ENCODE measurements around the gene CUX1.

Gene CUX1

DNA sequence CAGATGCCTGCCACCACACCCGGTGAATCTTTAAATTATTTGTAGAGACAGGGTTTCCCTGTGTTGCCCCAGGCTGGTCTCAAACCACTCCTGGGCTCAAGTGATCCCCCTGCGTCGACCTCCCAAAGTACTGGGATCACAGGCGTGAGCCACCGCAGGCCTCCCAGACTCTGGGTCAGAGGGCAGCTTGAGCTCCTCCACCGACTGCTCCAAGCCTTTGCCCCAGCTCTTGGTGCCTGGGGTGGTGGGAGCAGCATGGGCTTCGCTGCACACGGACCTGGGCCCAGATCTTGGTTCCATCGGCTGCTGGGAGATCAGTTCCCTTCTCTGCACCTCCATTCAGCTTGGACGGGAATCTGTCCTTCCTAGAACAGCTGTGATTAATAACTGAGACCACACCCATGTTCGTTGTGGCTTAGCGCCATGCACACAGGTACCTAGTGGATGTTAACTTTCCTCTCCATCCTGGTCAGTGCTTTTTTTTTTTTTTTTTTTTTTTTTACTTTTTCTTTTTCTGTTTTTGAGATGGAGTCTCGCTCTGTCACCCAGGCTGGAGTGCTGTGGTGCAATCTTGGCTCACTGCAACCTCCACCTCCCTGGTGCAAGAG lies 125.3 kb downstream of the CUX1 start:
- Histone ChIP-seq H3K79me2 (ENCODE audit: control insufficient read depth, low read length) (peaks cover 96% of the 10 kb centered on the region), H3K27ac (ENCODE audit: low read depth, low read length) (no peak overlapping the region), H4K20me1 (ENCODE audit: control insufficient read depth, insufficient read depth, low read depth, low read length) (peaks cover 40% of the 10 kb centered on the region; the same call in 1 of the 2 replicates), H3K9me2 (replicated peaks; ENCODE audit: control insufficient read depth, low read length) (no peaks in the 10 kb centered on the region), H3K4me2 (ENCODE audit: low read length) (no peak overlapping the region), H3K4me1 (ENCODE audit: control insufficient read depth, low read length) (peaks cover 86% of the 10 kb centered on the region), H3F3A (ENCODE audit: control insufficient read depth, insufficient read depth) (peaks cover 8% of the 10 kb centered on the region), H3K27me3 (ENCODE audit: control insufficient read depth, low read length) (no peaks in the 10 kb centered on the region), H3K4me3 (ENCODE audit: low read length) (no peak overlapping the region), H3K9me3 (ENCODE audit: control insufficient read depth, insufficient read depth, low read length) (no peaks in the 10 kb centered on the region), H3K36me3 (ENCODE audit: control insufficient read depth, low read length) (peaks cover 12% of the 10 kb centered on the region)
- no peak for TF ChIP-seq EZH2phosphoT487 (IDR thresholded peaks at IDR 0.05; ENCODE audit: borderline replicate concordance, low read length)
- TF ChIP-seq, protein P1, sequence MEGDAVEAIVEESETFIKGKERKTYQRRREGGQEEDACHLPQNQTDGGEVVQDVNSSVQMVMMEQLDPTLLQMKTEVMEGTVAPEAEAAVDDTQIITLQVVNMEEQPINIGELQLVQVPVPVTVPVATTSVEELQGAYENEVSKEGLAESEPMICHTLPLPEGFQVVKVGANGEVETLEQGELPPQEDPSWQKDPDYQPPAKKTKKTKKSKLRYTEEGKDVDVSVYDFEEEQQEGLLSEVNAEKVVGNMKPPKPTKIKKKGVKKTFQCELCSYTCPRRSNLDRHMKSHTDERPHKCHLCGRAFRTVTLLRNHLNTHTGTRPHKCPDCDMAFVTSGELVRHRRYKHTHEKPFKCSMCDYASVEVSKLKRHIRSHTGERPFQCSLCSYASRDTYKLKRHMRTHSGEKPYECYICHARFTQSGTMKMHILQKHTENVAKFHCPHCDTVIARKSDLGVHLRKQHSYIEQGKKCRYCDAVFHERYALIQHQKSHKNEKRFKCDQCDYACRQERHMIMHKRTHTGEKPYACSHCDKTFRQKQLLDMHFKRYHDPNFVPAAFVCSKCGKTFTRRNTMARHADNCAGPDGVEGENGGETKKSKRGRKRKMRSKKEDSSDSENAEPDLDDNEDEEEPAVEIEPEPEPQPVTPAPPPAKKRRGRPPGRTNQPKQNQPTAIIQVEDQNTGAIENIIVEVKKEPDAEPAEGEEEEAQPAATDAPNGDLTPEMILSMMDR (IDR thresholded peaks at IDR 0.05; ENCODE audit: low read depth, low read length, poor library complexity, severe bottlenecking): no peak

DNA sequence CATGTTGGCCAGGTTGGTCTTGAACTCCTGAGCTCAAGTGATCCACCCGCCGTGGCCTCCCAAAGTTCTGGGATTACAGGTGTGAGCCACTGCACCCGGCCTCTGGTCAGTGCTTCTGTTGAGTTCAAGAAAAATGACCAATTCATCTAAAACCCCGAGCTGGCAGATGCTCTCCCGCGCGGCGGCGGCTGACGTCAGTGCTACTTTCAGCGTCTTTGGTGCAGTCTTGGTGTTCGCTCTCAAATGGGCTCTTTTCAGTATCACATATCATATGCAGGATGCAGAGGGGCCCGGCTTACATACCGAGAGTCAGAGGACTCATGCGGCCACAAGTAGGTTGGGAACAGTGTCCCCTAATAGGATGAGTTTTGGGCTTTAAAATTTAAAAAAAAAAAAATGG lies 125.9 kb downstream of the CUX1 start:
- Histone ChIP-seq H3K4me3 (ENCODE audit: low read length) (no peak overlapping the region), H4K20me1 (ENCODE audit: control insufficient read depth, insufficient read depth, low read depth, low read length) (peaks cover 40% of the 10 kb centered on the region; the same call in 1 of the 2 replicates), H3K9me3 (ENCODE audit: control insufficient read depth, insufficient read depth, low read length) (no peaks in the 10 kb centered on the region), H3K36me3 (ENCODE audit: control insufficient read depth, low read length) (peaks cover 9% of the 10 kb centered on the region), H3K4me2 (ENCODE audit: low read length) (no peak overlapping the region), H3K27me3 (ENCODE audit: control insufficient read depth, low read length) (no peaks in the 10 kb centered on the region), H3K4me1 (ENCODE audit: control insufficient read depth, low read length) (peaks cover 86% of the 10 kb centered on the region), H3K9me2 (replicated peaks; ENCODE audit: control insufficient read depth, low read length) (no peaks in the 10 kb centered on the region), H3K27ac (ENCODE audit: low read depth, low read length) (no peak overlapping the region), H3F3A (ENCODE audit: control insufficient read depth, insufficient read depth) (peaks cover 14% of the 10 kb centered on the region), H3K79me2 (ENCODE audit: control insufficient read depth, low read length) (peaks cover 96% of the 10 kb centered on the region)
- TF ChIP-seq, protein P1 (IDR thresholded peaks at IDR 0.05; ENCODE audit: low read depth, low read length, poor library complexity, severe bottlenecking): no peak
- no peak for TF ChIP-seq EZH2phosphoT487 (IDR thresholded peaks at IDR 0.05; ENCODE audit: borderline replicate concordance, low read length)

DNA sequence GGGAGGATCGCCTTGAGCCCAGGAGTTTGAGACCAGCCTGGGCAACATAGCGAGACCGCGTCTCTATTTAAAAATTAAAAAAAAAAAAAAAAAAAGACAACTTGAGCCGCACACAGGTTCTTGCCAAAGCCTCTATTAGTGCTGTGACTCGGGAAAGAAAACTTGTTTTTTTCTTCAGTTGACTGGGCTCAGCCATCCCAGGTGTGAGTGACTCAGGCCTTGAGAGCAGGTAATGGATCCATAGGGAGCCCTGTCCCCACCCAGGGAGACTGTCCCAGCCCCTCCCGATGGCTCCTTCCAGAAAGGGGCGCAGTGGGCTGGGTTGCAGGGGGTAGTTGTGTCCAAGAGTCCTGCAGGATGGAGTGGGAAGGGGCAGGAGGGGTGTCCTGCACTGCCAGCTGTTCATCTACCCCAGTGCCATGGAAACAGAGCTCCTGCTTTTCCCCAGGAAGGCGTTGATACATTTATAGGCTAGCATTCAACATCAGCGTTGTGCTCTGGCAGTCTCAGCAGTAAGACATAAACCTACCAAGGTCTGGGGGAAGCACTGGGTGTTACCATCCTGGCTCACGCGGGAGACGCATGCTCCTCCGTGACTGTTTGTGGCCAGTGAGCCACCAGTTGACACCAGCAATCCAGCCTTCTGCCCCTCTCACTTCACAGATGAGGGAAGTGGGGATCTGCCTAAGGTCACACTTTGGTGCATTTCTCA lies 126.6 kb downstream of the CUX1 start:
- no peak overlapping the region for H3K27ac ChIP-seq (ENCODE audit: low read depth, low read length)
- no peaks in the 10 kb centered on the region for H3K27me3 ChIP-seq (ENCODE audit: control insufficient read depth, low read length)
- H3K36me3 ChIP-seq (ENCODE audit: control insufficient read depth, low read length): peaks cover 10% of the 10 kb centered on the region
- H3K79me2 ChIP-seq (ENCODE audit: control insufficient read depth, low read length): peaks cover 96% of the 10 kb centered on the region
- TF ChIP-seq, protein P1 (IDR thresholded peaks at IDR 0.05; ENCODE audit: low read depth, low read length, poor library complexity, severe bottlenecking): no peak
- TF ChIP-seq EZH2phosphoT487 (IDR thresholded peaks at IDR 0.05; ENCODE audit: borderline replicate concordance, low read length): no peak
- no peaks in the 10 kb centered on the region for H3K9me2 ChIP-seq (replicated peaks; ENCODE audit: control insufficient read depth, low read length)
- no peak overlapping the region for H3K4me3 ChIP-seq (ENCODE audit: low read length)
- peaks cover 85% of the 10 kb centered on the region for H3K4me1 ChIP-seq (ENCODE audit: control insufficient read depth, low read length)
- peaks cover 15% of the 10 kb centered on the region for H3F3A ChIP-seq (ENCODE audit: control insufficient read depth, insufficient read depth)
- H3K4me2 ChIP-seq (ENCODE audit: low read length): no peak overlapping the region
- H3K9me3 ChIP-seq (ENCODE audit: control insufficient read depth, insufficient read depth, low read length): no peaks in the 10 kb centered on the region
- peaks cover 38% of the 10 kb centered on the region; the same call in 1 of the 2 replicates for H4K20me1 ChIP-seq (ENCODE audit: control insufficient read depth, insufficient read depth, low read depth, low read length)
